Measurements from ENCODE around the gene KHDRBS2. TPM values are rescaled to one million over a fixed set of nuclear protein-coding genes. Genes with fewer than 3 reads are reported as not detected.

KHDRBS2 gene
- total RNA-seq, result not detected

DNA sequence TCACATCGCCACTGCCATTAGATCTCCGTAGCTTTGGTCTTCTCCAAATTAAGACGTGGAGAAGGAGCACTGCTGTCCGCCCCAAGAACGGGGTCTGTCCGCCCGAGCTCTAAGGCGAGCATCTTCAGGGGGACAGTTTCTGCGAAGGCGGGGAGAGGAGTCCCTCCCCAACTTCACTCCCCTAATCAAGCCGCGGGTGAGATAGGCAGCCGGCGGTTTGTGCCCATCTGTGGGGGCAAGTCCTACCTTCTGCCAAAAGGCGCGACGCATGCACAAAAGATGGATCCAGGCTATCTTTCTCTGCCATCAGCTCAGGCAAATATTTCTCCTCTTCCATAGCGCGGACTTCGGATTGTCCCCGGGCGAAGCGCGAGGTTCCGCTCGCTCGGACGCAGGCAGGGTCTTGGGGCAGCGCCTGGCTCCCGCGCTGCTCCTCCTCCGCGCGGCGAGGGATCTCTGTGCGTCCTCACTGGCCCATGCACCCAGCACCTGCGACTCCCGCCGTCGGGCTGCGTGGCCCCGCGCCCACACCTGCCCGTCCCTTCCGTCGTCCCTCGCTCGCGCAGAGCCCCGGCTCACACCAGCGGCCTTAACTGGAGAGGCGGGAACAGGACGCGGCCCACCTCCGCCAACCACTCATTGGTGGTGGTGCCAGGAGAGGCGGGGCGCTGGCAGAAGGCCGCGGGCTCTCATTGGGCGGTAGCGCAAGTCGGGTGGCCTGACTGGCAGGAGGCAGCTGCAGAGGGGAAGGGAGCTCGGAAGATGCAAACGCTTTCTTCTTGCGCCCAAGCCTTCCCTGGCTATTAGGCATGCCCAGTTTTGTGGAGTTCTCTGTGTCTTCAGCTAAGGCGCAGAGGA is at the start of gene KHDRBS2:
TSS of gene KHDRBS2 (minus strand) at position 614 of the 858 bp plus-strand sequence.

